GM20431 (cell line): ENCODE measurements around the gene TMEM114.

Experiments
- in situ Hi-C: fragments of 300-500 bp; cut with MseI, MboI; formaldehyde crosslinking; loops from one replicate; pipeline ENCODE4 v1.15.0; 2020; ENCODE audit warnings: low sequenced_read_pairs; ENCODE audit not compliant: unreplicated experiment

The TMEM114 gene

DNA sequence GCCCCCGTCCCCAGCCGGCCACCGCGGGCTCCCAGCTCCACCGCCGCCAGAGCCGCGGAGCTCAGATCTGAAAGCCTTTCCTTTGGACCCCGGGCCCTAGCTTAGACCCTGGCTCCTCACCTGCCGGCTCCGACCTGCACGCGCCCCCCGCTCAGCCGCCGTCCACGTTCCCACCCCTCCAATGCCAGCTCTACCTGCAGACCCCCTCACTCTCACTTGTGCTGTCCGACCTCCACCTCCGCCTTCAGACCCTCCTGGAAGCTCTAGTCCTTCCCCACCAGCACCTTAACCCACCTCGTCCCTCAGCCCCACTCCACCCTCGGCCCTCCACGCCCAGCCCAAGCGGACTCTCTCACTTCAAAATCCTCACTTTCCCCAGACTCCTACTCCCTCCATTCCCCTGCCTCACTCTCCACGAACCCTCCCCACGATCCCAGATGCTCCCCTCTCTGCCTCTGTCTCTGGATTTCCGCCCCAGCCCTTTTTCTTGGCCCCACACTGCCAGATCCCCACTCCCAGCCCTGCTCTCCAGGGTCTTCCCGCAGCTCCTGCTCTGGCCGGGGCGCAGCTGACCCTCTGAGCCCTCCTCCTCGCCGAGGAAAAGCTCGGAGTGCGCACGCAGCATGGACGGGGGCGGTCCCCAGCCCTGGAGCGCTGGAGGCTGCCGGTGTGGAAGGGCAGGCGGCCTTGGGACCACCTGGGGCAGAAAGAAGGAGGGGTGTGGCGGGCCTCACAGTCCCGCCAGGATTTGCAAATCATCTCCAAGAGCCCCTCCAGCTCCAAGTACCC, at the start of gene TMEM114:
Gene TMEM114, minus strand, starts transcription at position 612 of the 789 bp plus-strand sequence. CDS start 673 bp downstream, outside the sequence.
- in situ Hi-C loops = no loop called here

- in situ Hi-C loops = loop anchor here (25.0 kb wide), 1 partner anchor 498 kb away; no protein-coding TSS in a partner anchor
Measured at GRCh38 chr16:8639694-8640093, 49.4 kb upstream of the TMEM114 start.

GRCh38 chr16:8634991-8635736, 44.9 kb upstream of the TMEM114 start:
- in situ Hi-C loops = loop anchor here (25.0 kb wide), 1 partner anchor 502 kb away; no protein-coding TSS in a partner anchor

DNA sequence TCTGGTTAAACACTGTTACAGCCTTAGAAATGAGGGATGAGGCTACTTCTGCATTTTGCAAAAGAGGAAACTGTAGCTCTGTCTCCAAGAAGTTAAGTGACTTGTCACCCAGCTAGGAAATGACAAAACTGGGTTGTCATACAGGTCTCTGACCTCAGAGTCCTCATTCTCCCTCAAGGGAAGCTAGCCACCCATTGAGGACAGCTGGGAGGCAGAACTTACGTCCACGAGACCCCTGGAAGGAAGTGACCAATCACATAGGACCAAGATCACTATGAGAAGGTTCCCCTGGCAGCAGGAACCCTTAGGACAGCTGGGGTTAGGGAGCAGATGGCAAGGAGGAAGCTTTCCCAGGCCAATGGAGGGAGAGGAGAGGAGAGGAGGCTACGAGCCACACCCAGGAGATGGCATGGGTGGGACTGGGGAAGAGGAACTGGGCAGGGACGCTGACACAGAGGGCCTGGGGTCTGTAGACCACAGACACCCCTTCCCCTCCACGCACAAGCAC, 42.4 kb upstream of the TMEM114 start:
- in situ Hi-C loops = loop anchor here (25.0 kb wide), 1 partner anchor 505 kb away; no protein-coding TSS in a partner anchor

DNA sequence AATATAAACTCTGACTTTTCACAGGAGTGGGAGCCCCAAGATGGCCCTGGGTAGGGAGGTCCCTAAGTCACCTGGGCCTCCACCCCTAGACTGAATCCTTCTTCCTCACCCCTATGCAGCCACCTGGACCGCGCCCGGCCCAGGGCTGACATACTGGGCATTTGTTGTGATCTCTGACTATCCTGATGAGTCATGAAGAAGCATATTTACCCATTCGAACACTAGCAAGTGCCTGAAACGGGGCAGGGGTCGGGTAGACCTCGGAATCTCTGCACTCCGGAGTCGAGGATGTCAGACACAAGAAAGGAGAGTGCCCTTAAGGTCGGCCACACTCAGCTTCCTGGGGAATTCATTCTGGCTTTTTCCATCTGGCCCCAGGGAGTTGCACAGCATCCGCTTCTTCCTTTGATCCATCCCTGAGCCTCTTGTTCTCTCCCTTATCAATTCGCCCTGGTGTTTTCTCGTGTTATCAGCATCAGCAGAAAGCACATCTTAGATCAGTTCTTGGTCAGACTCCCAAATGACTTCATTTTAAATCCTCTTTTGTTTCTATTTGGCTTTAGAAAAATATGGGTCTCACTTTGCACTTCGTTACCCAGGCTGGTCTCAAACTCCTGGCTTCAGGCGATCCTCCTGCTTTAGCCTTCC, 41.6 kb upstream of the TMEM114 start:
- in situ Hi-C loops = loop anchor here (25.0 kb wide), 1 partner anchor 505 kb away; no protein-coding TSS in a partner anchor

- in situ Hi-C loops = loop anchor here (25.0 kb wide), 1 partner anchor 506 kb away; no protein-coding TSS in a partner anchor
Measured at GRCh38 chr16:8631373-8631772, 41.1 kb upstream of the TMEM114 start.

- in situ Hi-C loops = loop anchor here (25.0 kb wide), 1 partner anchor 507 kb away; no protein-coding TSS in a partner anchor
Measured at GRCh38 chr16:8630255-8630953, 40.1 kb upstream of the TMEM114 start.

DNA sequence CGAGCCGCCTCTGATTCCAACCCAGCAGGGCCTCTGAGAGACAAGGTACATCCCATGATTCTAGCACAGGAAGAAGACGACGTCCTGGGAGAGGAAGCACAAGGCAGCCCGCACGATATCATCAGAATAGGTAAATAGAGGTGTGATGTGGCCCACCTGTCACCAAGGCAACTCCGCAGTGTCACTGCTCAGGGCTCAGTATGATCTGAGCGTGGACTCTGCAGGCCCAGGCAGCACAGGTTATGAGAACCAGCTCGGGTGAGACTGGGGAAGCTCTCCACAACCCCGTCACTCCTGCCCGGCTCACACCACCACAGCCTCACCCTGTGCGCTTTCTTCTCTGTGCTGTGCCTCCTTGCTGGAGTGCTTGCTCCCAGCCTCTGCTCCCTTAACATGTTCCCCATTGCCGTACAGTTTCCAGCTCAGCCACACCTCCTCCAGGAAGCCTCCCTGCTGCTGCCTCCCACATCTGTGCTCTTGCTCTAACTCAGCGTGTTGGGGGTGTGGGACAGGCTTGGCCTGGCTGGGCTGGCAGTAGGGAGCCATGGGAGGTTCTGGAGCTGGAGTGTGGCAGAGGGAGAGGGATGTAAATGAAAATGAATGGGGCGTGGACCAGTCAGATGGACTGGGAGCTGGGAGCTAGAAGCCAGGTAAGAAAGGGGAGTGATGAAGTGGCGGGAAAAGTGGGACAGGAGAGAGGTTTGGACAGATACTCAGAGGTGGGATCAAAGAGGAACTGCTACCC, 38.8 kb upstream of the TMEM114 start:
- in situ Hi-C loops = loop anchor here (25.0 kb wide), 1 partner anchor 508 kb away; no protein-coding TSS in a partner anchor

- in situ Hi-C loops = loop anchor here (25.0 kb wide), 1 partner anchor 510 kb away; no protein-coding TSS in a partner anchor
Measured at GRCh38 chr16:8627456-8627855, 37.1 kb upstream of the TMEM114 start.

GRCh38 chr16:8626946-8627345, 36.6 kb upstream of the TMEM114 start:
- in situ Hi-C loops = loop anchor here (25.0 kb wide), 1 partner anchor 510 kb away; no protein-coding TSS in a partner anchor

GRCh38 chr16:8625491-8626087, 35.3 kb upstream of the TMEM114 start:
- in situ Hi-C loops = loop anchor here (25.0 kb wide), 1 partner anchor 512 kb away; no protein-coding TSS in a partner anchor

DNA sequence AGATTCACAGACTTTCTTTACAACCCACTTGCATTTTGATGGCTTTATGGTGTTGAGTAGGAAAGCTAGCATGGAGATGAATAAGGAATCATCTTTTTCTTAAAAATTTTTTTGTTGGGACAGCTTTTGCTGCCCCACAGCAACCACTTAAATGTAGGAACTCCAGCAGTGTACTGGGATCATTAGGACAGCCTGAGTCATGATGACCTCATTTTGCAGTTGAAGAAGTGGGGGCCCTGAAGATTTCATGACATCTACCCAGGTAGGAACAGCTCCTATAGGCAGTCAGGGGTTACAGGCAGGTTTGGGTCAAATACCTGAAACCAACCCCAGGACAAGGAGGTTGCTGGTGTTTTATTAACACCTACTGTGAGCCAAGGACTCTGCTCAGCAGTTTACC, 33.3 kb upstream of the TMEM114 start:
- in situ Hi-C loops = no loop called here

DNA sequence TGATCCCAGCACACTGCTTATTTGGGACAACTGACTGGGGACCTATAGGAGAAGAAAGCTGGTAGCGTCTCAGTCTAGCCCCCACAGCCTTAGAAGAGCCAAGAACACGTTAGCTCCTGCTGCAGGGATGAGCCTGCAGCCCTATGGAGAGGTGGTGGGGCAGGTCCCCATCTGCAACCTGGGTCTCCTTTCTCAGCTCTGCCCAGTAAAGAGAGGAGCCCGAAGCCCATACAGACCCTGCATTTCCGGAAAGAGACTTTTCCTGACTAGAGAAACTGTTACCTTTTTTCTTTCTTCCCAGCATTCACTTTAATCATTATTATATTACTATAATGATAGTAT, 32.0 kb upstream of the TMEM114 start:
- in situ Hi-C loops = no loop called here

DNA sequence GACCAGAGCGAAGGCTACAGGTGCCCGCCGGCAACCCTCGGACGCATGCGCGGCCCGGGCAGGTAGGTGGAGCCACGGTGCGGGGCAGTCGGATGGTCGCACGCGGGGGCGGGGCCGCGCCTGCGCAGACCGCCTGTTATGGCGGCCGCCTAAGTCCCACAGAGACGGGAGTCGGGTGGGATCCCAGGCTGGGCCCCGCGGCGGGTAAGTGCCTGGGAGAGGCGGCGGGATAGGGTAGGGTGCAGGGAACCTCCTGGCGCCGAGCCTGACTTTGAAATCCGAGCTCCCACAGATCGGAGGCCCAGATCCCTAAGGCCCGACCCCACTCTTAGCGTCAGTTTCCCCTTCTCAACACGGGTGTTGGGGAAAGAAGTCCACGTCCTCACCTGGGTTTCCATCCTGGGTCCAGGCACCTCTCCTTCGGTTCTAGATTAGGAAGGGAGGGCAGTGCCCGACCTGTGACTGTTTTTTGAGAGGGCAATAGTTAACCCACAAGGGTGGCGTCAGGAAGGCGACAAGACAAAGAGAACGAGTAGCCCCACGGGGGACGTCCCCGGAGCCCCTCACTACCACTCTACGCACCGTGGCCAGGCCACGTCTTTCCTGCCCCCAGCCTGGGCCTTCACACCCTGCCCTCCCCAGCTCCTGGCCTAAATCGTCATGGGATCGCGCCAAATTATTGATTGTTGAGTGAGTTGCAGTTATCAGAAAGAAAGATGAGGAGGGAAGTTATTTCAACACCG, 31.4 kb upstream of the TMEM114 start, which contains the start of gene METTL22:
Gene METTL22, plus strand, starts transcription at position 127 of the 743 bp plus-strand sequence. CDS start 3,968 bp downstream, outside the sequence.
- in situ Hi-C loops = no loop called here

DNA sequence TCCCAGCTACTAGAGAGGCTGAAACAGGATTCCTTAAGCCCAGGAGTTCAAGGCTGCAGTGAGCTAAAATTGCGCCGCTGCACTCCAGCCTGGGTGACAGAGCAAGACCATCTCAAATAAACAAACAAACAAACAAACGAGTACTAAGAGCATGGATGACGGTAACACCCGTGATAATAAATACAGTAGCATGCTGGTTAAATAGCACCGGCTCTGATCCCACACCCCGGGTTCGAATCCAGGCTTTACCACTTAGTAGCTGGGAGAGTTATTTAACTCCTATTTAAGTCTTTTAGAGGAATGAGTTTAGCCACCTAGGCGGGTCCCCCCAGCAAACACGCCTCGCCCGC, 30.9 kb upstream of the TMEM114 start:
- in situ Hi-C loops = no loop called here

GRCh38 chr16:8620535-8620934, 30.2 kb upstream of the TMEM114 start:
- in situ Hi-C loops = no loop called here

DNA sequence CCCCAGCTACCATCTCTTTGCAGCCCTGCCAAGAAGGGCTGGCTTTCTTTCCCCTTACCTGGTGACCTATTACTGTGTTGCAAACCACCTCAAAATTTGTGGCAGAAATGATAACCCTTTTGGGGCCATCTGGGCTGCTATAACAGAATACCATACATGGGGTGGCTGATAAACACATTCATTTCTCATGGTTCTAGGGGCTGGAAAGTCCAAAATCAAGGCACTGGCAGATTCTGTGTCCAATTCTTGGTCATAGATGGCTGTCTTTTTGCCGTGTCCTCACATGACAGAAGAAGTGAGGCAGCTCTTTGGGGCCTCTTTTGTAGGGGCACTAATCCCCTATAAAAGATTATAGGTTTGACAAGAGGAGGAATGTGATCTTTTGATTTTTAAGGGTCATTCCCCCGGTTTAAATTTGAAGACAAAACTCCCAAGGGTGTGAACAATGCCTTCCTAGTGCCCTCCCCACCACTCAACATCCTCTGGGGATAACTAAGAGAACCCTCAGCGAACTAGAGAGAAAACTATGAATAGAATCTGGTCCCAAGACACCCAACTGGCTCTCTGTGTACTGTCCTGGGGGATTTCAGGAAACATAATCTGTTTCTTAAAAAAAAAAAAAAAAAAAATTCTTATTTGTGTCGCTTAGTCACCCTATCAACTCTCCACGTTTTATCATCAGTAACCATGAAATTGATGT, 29.5 kb upstream of the TMEM114 start:
- in situ Hi-C loops = no loop called here
